HG03571 (cell line): ENCODE data around the gene RANBP2.

Experiments used
- ATAC-seq: cut with Tn5 transposase; IDR thresholded peaks from one replicate; pipeline ENCODE4 v1.9.1; 2021; ENCODE audit not compliant: unreplicated experiment

Gene RANBP2

GRCh38 chr2:108834620-108835019, 115.3 kb downstream of the RANBP2 start:
- ATAC-seq: no peak

- no peak for ATAC-seq
Observed at GRCh38 chr2:108835040-108835439, 115.8 kb downstream of the RANBP2 start.
